Activated gamma-delta T cell treated with anti-CD3 and anti-CD28 coated beads, Interleukin-2, amount 50 U/mL, for 16 hours (primary cell): ENCODE results near the gene PRKAR1B.
"Not testable (repeated sequence)": the region's sequence is repeated elsewhere in the genome, so short reads cannot be mapped to it uniquely, and the experiment has no call there.

ENCODE experiments used
- DNase-seq: peaks from one replicate; pipeline ENCODE4 v3.0.0-alpha.2; 2020; ENCODE audit warnings: low read depth

Gene PRKAR1B

DNA sequence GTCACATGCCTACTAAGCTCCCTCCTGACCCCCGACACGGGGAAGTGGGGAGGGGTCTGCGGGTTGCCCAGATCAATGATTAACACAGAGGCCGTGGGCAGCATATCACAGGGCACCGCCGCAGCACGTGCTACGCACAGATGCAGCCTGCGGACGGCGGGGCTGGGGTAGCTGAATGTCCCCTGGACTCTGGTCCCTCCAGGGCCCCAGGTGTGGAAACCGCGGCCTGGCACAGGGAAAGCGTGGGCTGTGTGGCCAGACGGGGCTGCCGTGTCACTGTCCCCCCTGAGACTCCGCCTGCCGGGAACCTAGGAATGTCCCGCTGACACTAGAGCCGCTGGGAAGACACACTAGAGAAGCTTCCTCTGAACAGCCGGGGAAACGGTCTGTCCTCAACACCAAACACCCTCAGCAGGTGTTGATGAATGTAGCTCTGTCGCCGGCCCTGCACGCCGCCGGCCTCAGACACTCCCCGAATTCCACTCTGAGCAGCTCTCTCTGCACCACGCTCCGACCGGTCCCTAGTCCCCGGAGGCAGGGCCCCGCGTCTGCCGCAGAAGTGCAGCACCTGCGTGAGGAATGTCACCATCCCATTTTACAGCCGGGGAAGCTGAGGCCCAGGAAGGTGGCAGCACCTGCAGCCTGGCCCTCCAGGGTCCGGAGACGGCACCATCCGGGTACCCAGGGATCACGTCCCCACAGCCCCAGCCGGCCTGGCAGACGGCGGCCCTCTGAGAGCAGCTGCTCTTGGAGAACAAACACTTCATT is 174.0 kb downstream of the PRKAR1B start:
- DNase-seq: no peak

DNA sequence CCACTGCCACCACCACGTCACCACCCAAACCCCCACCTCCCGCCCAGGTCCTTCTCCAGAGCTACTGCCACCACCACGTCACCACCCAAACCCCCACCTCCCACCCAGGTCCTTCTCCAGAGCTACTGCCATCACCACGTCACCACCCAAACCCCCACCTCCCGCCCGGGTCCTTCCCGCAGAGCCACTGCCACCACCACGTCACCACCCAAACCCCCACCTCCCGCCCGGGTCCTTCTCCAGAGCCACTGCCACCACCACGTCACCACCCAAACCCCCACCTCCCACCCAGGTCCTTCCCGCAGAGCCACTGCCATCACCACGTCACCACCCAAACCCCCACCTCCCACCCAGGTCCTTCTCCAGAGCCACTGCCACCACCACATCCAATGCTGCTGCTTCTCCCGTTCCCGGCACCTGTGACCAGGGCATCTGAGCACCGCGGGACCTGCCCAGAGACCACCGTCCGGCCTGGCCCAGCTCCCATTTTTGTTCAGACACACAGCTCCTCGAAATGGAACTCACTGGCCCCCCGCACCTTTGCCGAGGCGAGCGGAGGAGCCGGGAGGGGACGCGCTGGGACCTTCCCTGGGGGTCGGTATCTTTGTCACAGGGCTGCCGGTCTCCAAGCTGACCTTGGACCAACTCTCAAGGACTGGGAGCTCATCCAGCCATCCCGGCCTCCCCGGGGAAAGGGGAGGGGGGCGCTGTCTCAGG is 174.8 kb downstream of the PRKAR1B start:
- DNase-seq: not testable (repeated sequence)

DNA sequence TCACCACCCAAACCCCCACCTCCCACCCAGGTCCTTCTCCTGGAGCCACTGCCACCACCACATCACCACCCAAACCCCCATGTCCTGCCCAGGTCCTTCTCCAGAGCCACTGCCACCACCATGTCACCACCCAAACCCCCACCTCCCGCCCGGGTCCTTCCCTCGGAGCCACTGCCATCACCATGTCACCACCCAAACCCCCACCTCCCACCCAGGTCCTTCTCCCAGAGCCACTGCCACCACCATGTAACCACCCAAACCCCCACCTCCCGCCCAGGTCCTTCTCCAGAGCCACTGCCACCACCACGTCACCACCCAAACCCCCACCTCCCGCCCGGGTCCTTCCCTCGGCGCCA is 175.5 kb downstream of the PRKAR1B start:
- not testable (repeated sequence) for DNase-seq

DNA sequence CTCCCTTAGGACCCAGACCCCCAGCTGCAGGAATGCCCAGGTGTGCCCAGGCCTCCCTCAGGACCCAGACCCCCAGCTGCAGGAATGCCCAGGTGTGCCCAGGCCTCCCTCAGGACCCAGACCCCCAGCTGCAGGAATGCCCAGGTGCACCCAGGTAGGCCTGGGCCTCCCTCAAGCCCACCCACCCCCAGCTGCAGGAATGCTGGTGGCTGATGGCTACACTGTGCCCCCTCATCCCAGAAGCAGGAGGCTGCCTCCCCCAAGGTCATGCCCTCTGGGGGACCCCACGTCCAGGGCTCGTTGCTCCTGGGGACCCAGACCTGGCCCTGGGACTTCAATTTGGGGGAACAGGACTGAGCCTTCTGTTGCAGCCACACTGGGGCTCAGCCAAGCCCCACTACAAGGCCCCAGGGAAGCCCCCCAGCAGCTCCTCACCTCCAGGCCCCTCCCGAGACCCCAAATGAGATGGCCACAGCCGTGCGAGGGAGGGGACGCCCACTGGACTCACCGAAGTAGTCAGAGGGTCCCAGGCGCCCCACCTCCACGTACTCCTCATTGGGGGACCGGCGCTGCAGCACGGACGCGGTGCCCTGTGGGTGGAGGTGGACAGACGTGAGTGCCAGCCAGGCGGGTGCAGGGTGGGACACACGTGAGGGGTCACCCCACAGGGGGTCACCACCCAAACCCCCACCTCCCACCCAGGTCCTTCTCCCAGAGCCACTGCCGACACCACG is 176.0 kb downstream of the PRKAR1B start:
- DNase-seq: no peak

DNA sequence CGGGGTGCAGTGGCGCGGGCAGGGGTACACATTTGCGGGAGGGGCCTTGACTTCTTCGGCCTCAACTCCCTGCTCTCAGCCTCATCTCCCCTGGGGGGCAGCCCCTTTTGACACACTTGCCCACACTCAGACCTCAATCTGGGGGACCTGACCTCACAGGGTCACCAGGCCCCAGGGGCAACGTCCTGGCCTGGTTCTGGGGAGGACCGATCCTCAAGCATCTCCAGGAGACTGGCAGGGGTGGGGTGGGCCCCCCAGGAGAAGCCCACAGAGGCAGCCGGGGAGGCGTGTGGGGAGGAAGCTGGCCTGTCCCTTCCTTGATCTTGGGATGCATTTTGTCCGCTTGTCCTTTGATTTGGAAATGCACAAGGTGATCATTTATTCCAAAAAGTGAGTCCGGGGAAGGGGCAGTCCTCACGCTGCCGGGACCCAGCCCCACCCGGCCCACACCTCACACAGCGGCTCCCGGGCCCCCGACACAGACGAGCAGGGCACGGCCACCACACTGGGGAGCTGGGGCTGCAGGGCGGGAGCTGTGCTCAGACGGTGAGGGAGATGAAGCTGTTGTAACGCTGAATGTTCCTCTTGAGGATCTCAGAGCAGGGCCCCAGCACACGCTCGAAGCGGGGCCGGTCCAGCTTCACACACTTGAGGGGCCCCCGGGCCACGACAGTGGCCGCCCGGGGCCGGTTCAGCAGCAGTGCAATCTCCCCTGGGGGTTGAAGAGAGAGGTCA is 177.0 kb downstream of the PRKAR1B start:
- DNase-seq: no peak

DNA sequence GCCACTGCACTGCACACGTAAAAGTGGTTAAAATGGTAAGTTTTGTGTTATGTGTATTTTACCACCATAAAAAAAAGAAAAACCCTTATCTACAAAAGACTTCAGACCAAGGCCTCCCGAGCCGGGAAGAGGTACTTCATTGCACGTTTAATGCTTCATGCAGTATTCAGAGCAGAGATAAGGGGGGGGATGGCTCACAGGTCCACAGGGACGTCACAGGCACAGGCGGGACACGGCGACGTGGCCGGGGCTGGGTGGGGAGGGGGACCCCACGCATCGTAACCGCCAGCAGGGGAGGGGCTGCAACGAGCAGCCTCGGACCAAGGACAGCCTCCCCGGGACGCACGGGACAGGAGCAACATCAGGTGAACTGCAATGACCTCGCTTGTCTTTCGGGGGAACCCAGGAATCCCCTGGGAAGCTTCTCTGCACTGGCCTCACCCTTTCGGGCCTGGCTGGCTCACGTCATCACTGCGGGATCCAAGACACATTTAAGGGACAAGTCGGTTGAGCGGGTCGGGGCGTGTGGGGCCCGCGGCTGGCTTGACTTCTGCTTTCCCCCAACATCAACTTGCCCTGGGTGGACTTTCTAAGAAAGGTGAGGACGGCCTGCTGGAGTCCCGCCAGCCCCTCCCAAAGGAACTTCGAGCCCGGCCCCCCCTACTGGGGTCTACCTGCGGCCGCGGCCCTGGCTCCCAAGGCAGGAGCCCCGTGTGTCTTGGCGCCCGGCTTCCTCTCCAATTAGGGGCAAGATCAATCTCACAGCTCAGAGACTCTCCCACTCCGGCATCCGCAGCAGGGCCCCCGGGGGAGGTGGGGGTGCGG is 177.8 kb downstream of the PRKAR1B start:
- DNase-seq: no peak

DNA sequence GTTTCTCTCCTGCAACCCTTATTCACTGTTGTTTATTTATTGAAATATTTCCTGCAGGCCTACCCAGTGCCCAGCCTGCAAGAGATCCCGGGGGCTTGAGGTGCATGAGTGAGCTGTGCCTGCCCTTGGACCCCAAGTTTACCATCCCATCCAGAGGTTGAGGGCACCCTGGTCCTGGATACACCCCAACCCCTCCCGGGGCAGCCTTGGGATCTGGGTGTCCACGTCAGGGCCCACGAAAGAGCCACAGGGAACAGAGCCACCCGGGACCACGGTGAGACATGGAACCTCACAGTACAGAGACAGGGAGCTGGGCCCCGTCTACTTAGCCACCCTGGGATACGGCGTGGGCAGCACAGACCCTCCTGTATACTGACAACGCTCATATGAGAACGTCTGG is 178.7 kb downstream of the PRKAR1B start:
- no peak for DNase-seq

DNA sequence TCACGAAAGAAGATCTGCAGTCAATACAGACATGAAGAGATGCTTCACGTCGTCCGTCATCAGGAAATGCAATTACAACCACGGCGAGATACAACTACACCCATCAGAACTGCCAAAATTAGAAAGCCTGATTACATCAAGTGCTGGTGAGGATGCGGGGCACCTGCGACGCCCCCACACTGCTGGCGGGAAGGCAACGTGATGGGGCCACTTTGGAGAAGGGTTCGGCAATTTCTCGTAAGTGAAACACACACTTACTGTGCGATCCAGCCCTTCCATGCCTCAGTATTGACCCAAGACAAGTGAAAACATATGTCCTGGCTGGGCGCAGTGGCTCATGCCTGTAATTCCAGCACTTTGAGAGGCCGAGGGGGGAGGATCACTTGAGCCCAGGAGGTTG is 181.6 kb downstream of the PRKAR1B start:
- no peak for DNase-seq

DNA sequence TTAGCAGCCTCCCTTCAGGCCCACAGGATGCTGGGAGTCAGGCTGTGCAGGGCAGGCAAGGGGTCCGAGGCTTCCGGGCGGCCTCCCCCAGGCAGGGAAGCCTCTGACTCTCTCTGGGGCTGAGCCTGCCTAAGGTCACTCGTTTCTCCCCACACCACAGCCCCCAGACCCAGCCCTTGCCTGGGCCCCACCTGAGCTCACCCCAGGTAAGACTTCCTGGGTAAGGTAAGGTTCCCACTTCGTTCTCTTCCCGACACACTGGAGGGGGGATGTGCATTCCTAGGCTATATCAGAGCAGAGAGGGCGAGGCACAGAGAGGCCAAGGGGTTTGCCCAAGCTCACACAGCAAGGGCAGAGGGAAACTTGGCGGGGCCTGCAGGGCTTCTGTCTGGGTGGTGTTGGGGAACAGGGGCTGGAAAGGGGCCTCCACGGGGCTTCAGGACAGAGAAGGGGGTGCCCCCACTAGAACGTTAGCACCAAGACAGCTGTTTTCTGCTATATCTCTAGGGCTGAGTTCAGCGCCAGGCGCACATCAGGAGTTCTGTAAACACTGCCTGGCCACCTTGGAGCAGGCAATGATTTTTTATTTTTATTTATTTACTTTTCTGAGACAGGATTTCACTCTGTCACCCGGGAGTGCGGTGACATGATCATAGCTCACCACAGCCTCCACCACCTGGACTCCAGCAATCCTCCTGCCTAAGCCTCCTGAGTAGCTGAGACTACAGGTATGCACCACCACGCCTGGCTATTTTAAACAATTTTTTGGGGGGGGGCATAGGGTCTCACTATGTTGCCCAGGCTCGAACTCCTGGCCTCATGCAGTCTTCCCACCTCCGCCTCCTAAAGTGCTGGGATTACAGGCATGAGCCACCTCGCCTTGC is 182.5 kb downstream of the PRKAR1B start:
- DNase-seq: no peak

DNA sequence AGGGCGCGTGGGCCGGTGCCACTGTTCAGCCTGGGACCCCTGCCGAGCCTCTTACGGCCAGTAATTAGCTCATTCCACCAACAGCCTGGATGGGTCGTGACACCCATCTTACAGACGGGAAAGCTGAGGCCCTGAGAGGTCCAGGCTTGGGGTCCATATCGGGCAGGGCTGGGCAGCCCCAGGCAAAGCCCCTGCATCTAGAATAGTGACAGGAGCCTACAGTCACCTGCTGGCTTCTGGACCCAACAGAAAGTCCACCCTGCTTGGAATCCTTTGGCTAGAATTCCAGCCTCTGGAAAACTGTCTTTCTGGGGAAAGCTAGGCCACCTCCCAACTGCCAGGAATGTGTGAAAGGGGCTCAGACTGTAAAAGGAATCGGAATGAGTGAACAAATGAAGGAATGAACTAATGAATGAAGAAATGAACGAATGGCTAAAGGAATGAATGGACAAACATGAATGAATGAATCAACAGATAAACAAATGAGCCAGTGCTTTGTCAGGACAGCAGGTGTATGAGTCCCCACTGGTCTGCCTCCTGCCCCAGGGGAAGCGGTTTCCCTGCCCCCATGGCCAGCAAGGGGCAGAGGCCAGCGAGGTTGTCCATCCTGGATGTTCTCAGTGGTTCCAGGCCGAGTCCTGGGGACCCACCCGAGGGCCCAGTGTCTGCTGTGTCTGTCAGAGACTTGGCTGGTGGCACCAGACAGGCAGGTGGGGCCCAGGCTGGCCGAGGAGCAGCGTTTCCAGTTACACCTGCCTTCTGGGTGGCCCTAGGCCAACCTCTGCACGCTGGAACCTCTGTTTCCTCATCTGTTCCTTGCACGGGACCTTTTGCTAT is 183.4 kb downstream of the PRKAR1B start:
- no peak for DNase-seq

DNA sequence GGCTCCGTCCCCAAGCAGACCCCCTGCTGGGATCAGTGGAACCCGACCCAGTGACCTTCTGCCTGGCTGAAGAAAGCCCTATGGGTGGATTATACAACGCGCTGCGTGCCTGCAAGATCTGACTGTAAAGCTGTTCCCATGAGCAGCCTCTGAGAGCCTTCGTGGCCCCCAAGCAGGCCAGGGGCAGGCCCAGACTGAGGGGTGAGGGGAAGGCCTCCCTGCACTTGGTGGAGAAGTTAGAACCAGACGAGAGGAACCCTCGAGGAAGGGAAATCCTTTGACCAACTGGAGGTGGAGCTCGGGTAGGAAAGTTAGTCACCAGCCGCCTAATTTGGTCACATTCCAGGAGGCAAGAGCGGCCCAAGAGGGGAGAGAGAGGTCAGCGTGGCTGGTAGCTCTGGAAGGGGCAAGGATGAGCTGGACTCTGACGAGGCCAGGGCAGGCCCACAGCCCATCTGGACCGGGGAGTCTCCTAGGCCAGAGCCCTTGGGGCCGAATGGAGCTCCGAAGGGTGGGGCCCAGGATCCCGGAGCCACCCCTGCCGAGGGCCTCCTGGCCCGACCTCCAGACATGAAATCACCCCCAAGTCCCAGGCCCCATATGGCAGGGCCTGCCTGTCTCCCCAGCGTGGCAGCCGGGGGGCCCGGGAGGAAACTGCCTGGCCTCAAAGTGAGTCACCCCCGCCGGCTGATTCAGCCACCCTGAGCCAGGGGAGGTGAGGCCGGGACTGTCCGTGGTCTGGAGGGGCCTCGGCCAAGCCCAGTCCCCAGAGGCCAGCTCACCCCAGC is 184.2 kb downstream of the PRKAR1B start:
- DNase-seq: no peak

DNA sequence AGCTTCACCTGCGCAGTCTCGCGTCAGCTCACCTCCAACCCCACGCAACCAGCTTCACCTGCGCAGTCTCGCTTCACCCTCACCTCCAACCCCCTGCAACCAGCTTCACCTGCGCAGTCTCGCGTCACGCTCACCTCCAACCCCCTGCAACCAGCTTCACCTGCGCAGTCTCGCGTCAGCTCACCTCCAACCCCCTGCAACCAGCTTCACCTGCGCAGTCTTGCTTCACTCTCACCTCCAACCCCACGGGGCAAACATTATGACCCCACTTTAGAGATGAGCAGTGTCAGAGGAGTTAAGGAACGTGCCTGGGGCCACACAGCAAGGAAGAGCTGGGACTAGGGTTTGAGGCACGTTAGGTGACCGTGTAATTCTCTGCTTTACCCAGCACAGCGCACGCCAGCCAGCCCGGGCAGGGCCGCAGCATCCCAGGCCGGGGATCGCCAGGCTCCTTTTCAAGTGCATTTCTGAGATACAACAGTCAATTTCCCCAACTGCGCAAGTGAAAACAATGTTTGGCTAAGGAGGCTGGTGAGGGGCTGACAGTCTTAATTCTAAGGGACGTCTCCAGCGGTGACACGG is 184.9 kb downstream of the PRKAR1B start:
- DNase-seq: no peak

DNA sequence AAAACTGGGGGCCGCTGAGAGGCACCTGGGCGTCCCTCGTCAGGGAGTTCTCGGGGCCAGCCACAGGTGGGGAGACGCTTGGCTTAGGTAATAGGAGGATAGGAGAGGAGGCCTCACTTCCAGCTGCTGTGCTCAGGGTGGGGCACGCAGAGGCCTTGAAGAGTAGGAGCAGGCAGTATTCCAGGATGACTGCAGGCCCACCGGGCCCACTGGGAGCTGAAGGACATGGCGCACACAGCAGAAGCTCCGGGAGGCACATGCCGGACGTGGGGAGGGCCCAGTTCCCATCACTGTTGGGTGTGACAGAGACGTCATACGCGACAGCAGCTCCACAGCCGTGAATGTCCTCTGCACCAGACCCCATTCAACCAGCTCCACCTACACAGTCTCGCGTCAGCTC is 185.4 kb downstream of the PRKAR1B start:
- no peak for DNase-seq

DNA sequence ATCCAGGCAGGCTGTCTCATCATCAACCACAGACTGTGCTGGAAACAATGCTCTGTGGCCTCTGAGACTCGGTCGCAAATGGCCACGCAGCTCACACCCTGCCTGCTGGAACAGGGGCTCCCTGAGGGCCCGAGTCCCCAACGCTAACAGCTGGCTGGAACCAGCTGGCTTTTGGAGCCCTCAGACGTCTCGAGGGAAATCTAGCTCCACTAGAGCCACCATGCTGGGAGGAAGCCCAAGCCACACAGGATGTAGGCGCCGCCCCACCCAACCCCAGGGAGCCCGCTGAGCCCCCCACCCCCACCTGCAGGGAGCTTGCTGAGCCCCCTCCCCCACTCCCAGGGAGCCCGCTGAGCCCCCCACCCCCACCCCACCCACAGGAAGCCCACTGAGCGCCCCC is 186.1 kb downstream of the PRKAR1B start:
- no peak for DNase-seq

DNA sequence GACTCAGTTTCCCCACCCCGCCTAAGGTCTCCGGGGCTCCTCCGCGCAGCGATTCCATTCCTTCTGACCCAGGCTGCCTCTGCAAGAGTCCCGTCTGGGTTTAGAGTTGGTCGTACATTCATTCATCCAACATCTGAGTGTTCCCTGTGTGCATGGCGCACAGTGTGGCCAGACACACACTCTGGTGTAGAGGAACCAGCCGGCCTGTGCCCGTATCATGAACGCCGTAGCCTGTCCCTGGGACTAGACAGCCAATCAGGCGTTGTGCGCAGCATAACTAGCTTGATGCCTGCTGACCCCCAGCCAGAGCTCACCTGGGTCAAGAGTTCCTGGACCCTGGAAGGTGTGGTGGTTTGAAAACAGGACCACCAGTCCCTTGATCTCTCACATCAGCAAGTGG is 186.5 kb downstream of the PRKAR1B start:
- no peak for DNase-seq

DNA sequence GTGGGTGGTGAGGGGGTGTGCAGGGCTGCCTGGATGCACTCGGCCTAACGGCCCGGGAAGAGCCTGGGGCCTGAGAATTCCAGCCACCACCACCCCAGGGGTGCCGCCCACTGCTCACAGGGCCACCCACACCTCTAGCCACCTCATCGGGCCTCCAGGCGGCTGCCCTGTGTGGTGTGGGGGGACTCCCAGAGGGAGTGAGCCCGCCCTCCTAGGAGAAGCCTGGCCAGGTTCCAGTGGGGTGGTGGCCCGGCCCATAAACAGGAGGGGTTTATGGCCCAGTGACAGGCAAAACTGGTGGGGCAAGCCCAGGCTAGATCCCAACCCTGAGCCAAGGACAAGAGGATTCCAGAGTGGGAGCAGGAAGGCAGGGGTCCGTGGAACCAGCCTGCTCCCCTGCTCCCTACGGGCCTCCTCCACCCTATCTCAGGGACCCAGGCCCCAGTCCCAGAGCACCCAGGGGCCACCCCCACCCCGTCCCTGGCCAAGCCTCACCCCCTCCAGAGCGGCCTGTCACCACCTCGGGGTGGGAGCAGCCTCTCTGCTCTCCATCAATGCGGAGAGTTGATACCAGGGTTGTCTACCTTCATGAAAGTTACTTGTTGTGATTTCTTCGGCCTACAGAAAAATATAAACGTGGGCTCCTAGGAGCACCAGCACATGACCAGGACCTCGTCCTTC is 187.2 kb downstream of the PRKAR1B start:
- DNase-seq: no peak

DNA sequence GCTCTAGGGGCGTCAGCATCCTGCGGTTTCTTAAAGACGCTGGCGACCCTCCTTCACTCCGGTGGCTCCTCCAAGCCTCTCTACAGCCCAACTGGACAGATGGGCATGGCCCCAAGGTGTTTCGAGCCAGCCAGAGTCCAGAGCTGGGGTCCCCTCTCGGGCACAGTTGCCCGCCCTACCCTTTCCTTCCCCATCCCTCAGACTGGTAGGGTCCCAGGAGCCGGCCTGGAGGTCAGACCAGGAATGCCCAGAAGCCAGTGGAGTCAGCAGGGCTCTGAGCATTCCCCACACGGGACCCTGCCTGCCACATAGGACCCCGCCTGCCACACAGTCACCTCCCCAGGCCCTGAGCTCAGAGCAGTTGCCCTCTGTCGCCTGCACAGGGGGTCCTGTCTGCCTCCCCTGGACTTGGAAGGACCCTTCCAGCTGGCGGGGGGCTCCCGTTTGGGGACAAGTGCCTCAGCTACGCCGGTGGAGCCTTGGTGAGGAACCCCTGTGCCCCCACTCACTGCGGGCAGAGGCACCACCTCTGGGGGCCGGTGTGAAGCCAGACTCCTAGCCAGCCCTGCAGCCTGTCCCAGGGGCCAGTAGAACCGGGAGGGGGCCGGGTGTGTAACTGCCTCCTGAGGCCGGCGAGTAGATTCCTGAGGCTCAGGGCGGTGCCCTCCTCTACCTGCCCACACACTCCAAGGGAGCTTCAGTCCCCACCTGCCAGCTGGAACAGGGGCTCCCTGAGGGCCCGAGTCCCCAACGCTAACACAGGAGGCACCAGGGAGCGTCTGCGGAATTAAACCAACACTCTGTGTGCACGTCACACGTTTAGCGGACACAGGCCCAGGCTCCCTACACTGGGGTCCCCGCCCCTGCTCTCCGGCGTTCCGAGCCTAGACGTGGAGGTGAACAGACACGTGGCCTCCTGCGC is 188.1 kb downstream of the PRKAR1B start:
- no peak for DNase-seq
